Neural cell (in vitro differentiated cells): ENCODE data around the gene TTYH3.

ENCODE experiments used
- CTCF ChIP-seq: fragments of 450-650 bp; IDR thresholded peaks from 2 replicates; pipeline ENCODE4 v1.5.1; 2014; ENCODE audit warnings: antibody characterized with exemption, mild to moderate bottlenecking, moderate library complexity; ENCODE audit not compliant: poor library complexity, severe bottlenecking
- EP300 ChIP-seq: fragments of 450-650 bp; conservative IDR thresholded peaks from 2 replicates; pipeline ENCODE4 v1.6.1; 2014; ENCODE audit warnings: antibody characterized with exemption, mild to moderate bottlenecking, moderate library complexity; ENCODE audit not compliant: poor library complexity, severe bottlenecking
- EZH2 ChIP-seq: fragments of 200-600, 300-800 bp; shearing (Covaris generic), sonication (generic); IDR thresholded peaks from 2 replicates; pipeline ENCODE4 v1.6.1; 2014; ENCODE audit warnings: antibody characterized with exemption, low read length, borderline replicate concordance, mild to moderate bottlenecking; ENCODE audit not compliant: insufficient read depth, poor library complexity, severe bottlenecking
- MXI1 ChIP-seq: fragments of 450-650 bp; conservative IDR thresholded peaks from 2 replicates; pipeline ENCODE4 v1.6.1; 2014; ENCODE audit warnings: antibody characterized with exemption, mild to moderate bottlenecking; ENCODE audit not compliant: poor library complexity, severe bottlenecking
- POLR2AphosphoS5 ChIP-seq: IDR thresholded peaks from 2 replicates; pipeline ENCODE4 v1.6.1; 2012
- RAD21 ChIP-seq: fragments of 450-650 bp; conservative IDR thresholded peaks from 2 replicates; pipeline ENCODE4 v1.6.1; 2014; ENCODE audit warnings: antibody characterized with exemption, mild to moderate bottlenecking, moderate library complexity
- REST ChIP-seq: IDR thresholded peaks from 2 replicates; pipeline ENCODE4 v1.6.1; 2012; ENCODE audit warnings: borderline replicate concordance
- SMC3 ChIP-seq: fragments of 450-650 bp; conservative IDR thresholded peaks from 2 replicates; pipeline ENCODE4 v1.6.1; 2014; ENCODE audit warnings: antibody characterized with exemption, mild to moderate bottlenecking, moderate library complexity; ENCODE audit not compliant: poor library complexity
- TAF1 ChIP-seq: IDR thresholded peaks from 2 replicates; pipeline ENCODE4 v1.6.1; 2012; ENCODE audit warnings: low read depth

GRCh38 chr7:2644220-2644561, 12.4 kb downstream of the TTYH3 start:
- TF ChIP-seq POLR2AphosphoS5 (no peak), CTCF (no peak), EZH2 (no peak), RAD21 (no peak), EP300 (no peak), SMC3 (no peak), REST (no peak), MXI1 (no peak), TAF1 (no peak)
